GM23338 (cell line): ENCODE results near the gene RNF2. TPM values are rescaled to one million over a fixed set of nuclear protein-coding genes. Genes with fewer than 3 reads are reported as not detected.

ENCODE experiments used
- ATAC-seq: fragments of 200-7000 bp; cut with Tn5 transposase; 3 replicates; pipeline ENCODE4 v1.9.1; 2020
- DNase-seq: peaks from one replicate; pipeline ENCODE4 v3.0.0-alpha.2; 2015; ENCODE audit warnings: low spot score
- H2AFZ ChIP-seq: fragments of 200-600 bp; sonication (generic); 2 replicates; pipeline ENCODE4 v1.8.0; 2016; ENCODE audit warnings: antibody characterized with exemption, mild to moderate bottlenecking, moderate library complexity
- H3F3A ChIP-seq: fragments of 200-600 bp; sonication (generic); replicated peaks from 2 replicates; pipeline ENCODE4 v1.8.0; 2017; ENCODE audit warnings: antibody characterized with exemption, mixed run types, low read depth
- H3K27ac ChIP-seq: fragments of 200-600 bp; sonication (generic); 2 replicates; pipeline ENCODE4 v1.6.1; 2016; ENCODE audit warnings: low read depth
- H3K27me3 ChIP-seq: fragments of 200-600 bp; sonication (generic); 2 replicates; pipeline ENCODE4 v1.8.0; 2016; ENCODE audit warnings: mild to moderate bottlenecking, mixed run types, moderate library complexity; ENCODE audit not compliant: insufficient read depth
- H3K36me3 ChIP-seq: fragments of 200-600 bp; sonication (generic); 2 replicates; pipeline ENCODE4 v1.8.0; 2016; ENCODE audit warnings: mild to moderate bottlenecking; ENCODE audit not compliant: insufficient read depth
- H3K4me1 ChIP-seq: fragments of 200-600 bp; sonication (generic); 2 replicates; pipeline ENCODE4 v1.8.0; 2016; ENCODE audit warnings: mild to moderate bottlenecking, moderate library complexity; ENCODE audit not compliant: insufficient read depth
- H3K4me2 ChIP-seq: fragments of 200-600 bp; sonication (generic); 2 replicates; pipeline ENCODE4 v1.7.1; 2017; ENCODE audit warnings: mixed run types
- H3K4me3 ChIP-seq: fragments of 200-600 bp; sonication (generic); 2 replicates; pipeline ENCODE4 v1.6.1; 2016; ENCODE audit warnings: mixed run types
- H3K79me2 ChIP-seq: fragments of 200-600 bp; sonication (generic); replicated peaks from 2 replicates; pipeline ENCODE4 v1.8.0; 2017; ENCODE audit warnings: mild to moderate bottlenecking; ENCODE audit not compliant: insufficient read depth
- H3K9me2 ChIP-seq: fragments of 200-600 bp; sonication (generic); 2 replicates; pipeline ENCODE4 v1.8.0; 2017; ENCODE audit not compliant: insufficient read depth
- H4K20me1 ChIP-seq: fragments of 200-600 bp; sonication (generic); replicated peaks from 2 replicates; pipeline ENCODE4 v1.8.0; 2017; ENCODE audit warnings: mild to moderate bottlenecking; ENCODE audit not compliant: insufficient read depth
- H3K27ac Mint-ChIP-seq: 2 replicates; pipeline ENCODE4 v1.8.0; 2020; ENCODE audit warnings: inconsistent platforms, mild to moderate bottlenecking, moderate library complexity, mixed read lengths
- H3K27me3 Mint-ChIP-seq: 3 replicates; pipeline ENCODE4 v1.8.0; 2022; ENCODE audit warnings: low read depth, mild to moderate bottlenecking, moderate library complexity, mixed read lengths, inconsistent platforms; ENCODE audit not compliant: insufficient read depth, poor library complexity
- H3K36me3 Mint-ChIP-seq: 3 replicates; pipeline ENCODE4 v1.8.0; 2021; ENCODE audit warnings: low read depth, mild to moderate bottlenecking, inconsistent platforms, moderate library complexity, mixed read lengths
- H3K4me1 Mint-ChIP-seq: 3 replicates; pipeline ENCODE4 v1.8.0; 2020; ENCODE audit warnings: mild to moderate bottlenecking, inconsistent platforms, mixed read lengths
- H3K4me3 Mint-ChIP-seq: 3 replicates; pipeline ENCODE4 v1.8.0; 2021; ENCODE audit warnings: moderate library complexity, mild to moderate bottlenecking, inconsistent platforms, mixed read lengths
- H3K9me3 Mint-ChIP-seq: 3 replicates; pipeline ENCODE4 v1.8.0; 2020; ENCODE audit warnings: moderate library complexity, mild to moderate bottlenecking, inconsistent platforms, mixed read lengths
- CREB1 ChIP-seq: fragments of 250-450 bp; sonication (Bioruptor Pico); IDR thresholded peaks from 2 replicates; pipeline ENCODE4 v1.5.0; 2020; ENCODE audit warnings: low read depth, mild to moderate bottlenecking, moderate library complexity
- CTCF ChIP-seq, 2 experiments: fragments of 200-600 bp in 1 of 2; sonication (generic) in 1 of 2; conservative IDR thresholded peaks; 2 replicates each; pipeline versions ENCODE4 v1.5.1 to v1.6.1; 2016 to 2017; ENCODE audit warnings: antibody characterized with exemption in 2 of 2, low read depth in 2 of 2, mild to moderate bottlenecking in 2 of 2, moderate library complexity in 1 of 2
- ETS1 ChIP-seq: IDR thresholded peaks from 2 replicates; pipeline ENCODE4 v1.6.1; 2016; ENCODE audit warnings: antibody characterized with exemption
- EZH2 ChIP-seq: fragments of 200-600 bp; sonication (generic); IDR thresholded peaks from one replicate; pipeline ENCODE4 v1.8.0; 2017; ENCODE audit warnings: antibody characterized with exemption, mild to moderate bottlenecking, low read depth; ENCODE audit not compliant: unreplicated experiment
- EZH2phosphoT487 ChIP-seq: fragments of 200-600 bp; sonication (generic); IDR thresholded peaks from one replicate; pipeline ENCODE4 v1.8.1; 2018; ENCODE audit warnings: antibody characterized with exemption; ENCODE audit not compliant: unreplicated experiment
- JUNB ChIP-seq: IDR thresholded peaks from one replicate; pipeline ENCODE4 v1.6.1; 2016; ENCODE audit warnings: antibody characterized with exemption; ENCODE audit not compliant: unreplicated experiment
- NANOG ChIP-seq: IDR thresholded peaks from 2 replicates; pipeline ENCODE4 v1.6.1; 2016; ENCODE audit warnings: antibody characterized with exemption, borderline replicate concordance
- POLR2AphosphoS5 ChIP-seq: IDR thresholded peaks from 2 replicates; pipeline ENCODE4 v1.6.1; 2016; ENCODE audit warnings: antibody characterized with exemption, low read depth
- REST ChIP-seq: IDR thresholded peaks from one replicate; pipeline ENCODE4 v1.6.1; 2018; ENCODE audit warnings: antibody characterized with exemption; ENCODE audit not compliant: unreplicated experiment
- STAT1 ChIP-seq: IDR thresholded peaks from one replicate; pipeline ENCODE4 v1.6.1; 2016; ENCODE audit warnings: antibody characterized with exemption; ENCODE audit not compliant: unreplicated experiment
- ZNF114 ChIP-seq: fragments of 250-450 bp; sonication (Bioruptor Pico); IDR thresholded peaks from 2 replicates; pipeline ENCODE4 v1.5.0; 2020; ENCODE audit warnings: mild to moderate bottlenecking, moderate library complexity
- ZNF331 ChIP-seq: fragments of 250-450 bp; sonication (Bioruptor Pico); IDR thresholded peaks from 2 replicates; pipeline ENCODE4 v1.5.0; 2020; ENCODE audit warnings: low read depth, mild to moderate bottlenecking, moderate library complexity
- ZNF462 ChIP-seq: fragments of 250-450 bp; sonication (Bioruptor Pico); IDR thresholded peaks from 2 replicates; pipeline ENCODE4 v1.5.0; 2020; ENCODE audit warnings: mild to moderate bottlenecking, moderate library complexity
- polyA plus RNA-seq: library from polyadenylated mRNA; unstranded; fragments of >200 nt; fragmentation: Nextera tagmentation; extraction: Ambion mirVana; gene quantifications from 2 replicates; pipeline ENCODE4 v1.2.1, GENCODE V29; 2016
- total RNA-seq: library from RNA; depleted of rRNA; stranded (reverse); fragments of >200 nt; shearing (Covaris generic); gene quantifications from 2 replicates; pipeline ENCODE4 v1.2.3, GENCODE V29; 2014

RNF2 gene
- total and polyA plus RNA-seq, 2 experiments from 2014 or later = 33.3 to 51.4 TPM

GRCh38 chr1:185053204-185053603 lies 7.8 kb downstream of the RNF2 start:
- Histone ChIP-seq H3K4me1 (peaks cover 30% of the 10 kb centered on the region), H4K20me1 (peaks cover 35% of the 10 kb centered on the region), H3K4me3 (no peak overlapping the region), H3K36me3 (no peaks in the 10 kb centered on the region; the same call in 1 of the 2 replicates), H2AFZ (no peak overlapping the region), H3K79me2 (peaks cover 100% of the 10 kb centered on the region), H3K27me3 (no peaks in the 10 kb centered on the region), H3K9me2 (no peaks in the 10 kb centered on the region), H3F3A (no peaks in the 10 kb centered on the region), H3K4me2 (no peak overlapping the region), H3K27ac (no peak overlapping the region)
- no peak overlapping the region for H3K27ac Mint-ChIP-seq
- no peak for TF ChIP-seq EZH2
- TF ChIP-seq ZNF331 (CRISPR knock-in tag) = no peak
- no peak for TF ChIP-seq STAT1
- no peak for TF ChIP-seq ETS1
- TF ChIP-seq NANOG = no peak
- TF ChIP-seq REST = no peak
- TF ChIP-seq CTCF (conservative IDR thresholded peaks at IDR 0.05; ENCODE audit: low read depth in 2 of 2) = no peak
- TF ChIP-seq POLR2AphosphoS5 = no peak
- TF ChIP-seq JUNB = no peak
- no peak for TF ChIP-seq EZH2phosphoT487
- TF ChIP-seq CREB1 (CRISPR knock-in tag) = no peak
- no peak for TF ChIP-seq ZNF462 (CRISPR knock-in tag)
- no peak for TF ChIP-seq ZNF114 (CRISPR knock-in tag)
- no peaks in the 10 kb centered on the region; the same call in 2 of the 3 replicates for H3K9me3 Mint-ChIP-seq
- peaks cover 30% of the 10 kb centered on the region for H3K36me3 Mint-ChIP-seq
- no peaks in the 10 kb centered on the region for H3K27me3 Mint-ChIP-seq
- ATAC-seq (no peak), DNase-seq (no peak)
- peaks cover 36% of the 10 kb centered on the region for H3K4me1 Mint-ChIP-seq
- no peak overlapping the region; the same call in 2 of the 3 replicates for H3K4me3 Mint-ChIP-seq
